Liver (tissue), 9 donors: ENCODE measurements around the gene TMEM86B. TPM values are rescaled to one million over a fixed set of nuclear protein-coding genes. Genes with fewer than 3 reads are reported as not detected.

Experiments
- DNase-seq: peaks from one replicate; pipeline ENCODE4 v3.0.0-alpha.2; 2017; ENCODE audit warnings: low spot score
- H3K27ac ChIP-seq, 2 donors: one replicate each; pipeline ENCODE4 v1.7.0; 2013; ENCODE audit warnings: inconsistent platforms in 2 of 2, low read length in 2 of 2, control low read depth in 1 of 2, low read depth in 1 of 2, mild to moderate bottlenecking in 1 of 2
- H3K27me3 ChIP-seq, 4 donors: one replicate each; pipeline versions ENCODE4 v1.6.1 to v1.7.0; 2013; ENCODE audit warnings: low read length in 3 of 4, inconsistent platforms in 1 of 4, mild to moderate bottlenecking in 1 of 4, moderate library complexity in 1 of 4; ENCODE audit not compliant: control insufficient read depth in 4 of 4, insufficient read depth in 4 of 4
- H3K36me3 ChIP-seq, 4 donors: one replicate each; pipeline versions ENCODE4 v1.6.1 to v1.7.0; 2013; ENCODE audit warnings: low read length in 3 of 4, mild to moderate bottlenecking in 3 of 4, low read depth in 1 of 4, moderate library complexity in 1 of 4; ENCODE audit not compliant: control insufficient read depth in 4 of 4, insufficient read depth in 3 of 4
- H3K4me1 ChIP-seq, 4 donors: one replicate each; pipeline versions ENCODE4 v1.6.1 to v1.7.0; 2013; ENCODE audit warnings: low read length in 3 of 4, mild to moderate bottlenecking in 3 of 4, moderate library complexity in 1 of 4; ENCODE audit not compliant: control insufficient read depth in 4 of 4, insufficient read depth in 4 of 4
- H3K4me3 ChIP-seq, 3 donors: one replicate each; pipeline versions ENCODE4 v1.6.1 to v1.7.0; 2013; ENCODE audit warnings: low read length in 3 of 3, control low read depth in 1 of 3, low read depth in 1 of 3, mild to moderate bottlenecking in 1 of 3
- H3K9ac ChIP-seq, 2 donors: one replicate each; pipeline ENCODE4 v1.7.0; 2013; ENCODE audit warnings: low read length in 2 of 2, mild to moderate bottlenecking in 2 of 2, moderate library complexity in 2 of 2, control low read depth in 1 of 2, low read depth in 1 of 2
- H3K9me3 ChIP-seq, 4 donors: one replicate each; pipeline versions ENCODE4 v1.6.1 to v1.7.0; 2013; ENCODE audit warnings: low read length in 3 of 4; ENCODE audit not compliant: control insufficient read depth in 4 of 4
- CTCF ChIP-seq: fragments of 150-350 bp; IDR thresholded peaks from 2 replicates; pipeline ENCODE4 v1.5.1; 2017; ENCODE audit warnings: improper control_type of control experiment, low read depth, low read length; ENCODE audit not compliant: missing input control
- JUND ChIP-seq, 2 donors: IDR thresholded peaks; 2 replicates each; pipeline ENCODE4 v1.6.1; 2016; ENCODE audit warnings: antibody characterized with exemption in 2 of 2
- NR2F2 ChIP-seq: IDR thresholded peaks from 2 replicates; pipeline ENCODE4 v1.6.1; 2016; ENCODE audit warnings: antibody characterized with exemption
- RAD21 ChIP-seq, 2 donors: IDR thresholded peaks; 2 replicates each; pipeline ENCODE4 v1.6.1; 2016; ENCODE audit warnings: antibody characterized with exemption in 2 of 2, mild to moderate bottlenecking in 2 of 2
- WGBS: extraction: QIAGEN DNeasy Blood & Tissue Kit; methylation state at CpG from one replicate; pipeline ENCODE4 v1.1.7; 2013; 5-methylcytosine and 5-hydroxymethylcytosine counted together
- polyA plus RNA-seq, 2 donors: library from polyadenylated mRNA; stranded (reverse) in 1 of 2; unstranded in 1 of 2; fragments of 200-250 nt in 1 of 2; fragments of >200 nt in 1 of 2; fragmentation: Nextera tagmentation in 1 of 2; extraction: Ambion mirVana in 1 of 2; gene quantifications; one replicate each; pipeline versions ENCODE4 v1.2.1 to v1.2.3, GENCODE V29; 2013 to 2015
- total RNA-seq, 2 donors: library from RNA; depleted of rRNA; stranded (reverse); fragments of >200 nt; gene quantifications; one replicate each; pipeline ENCODE4 v1.2.3, GENCODE V29; 2014
- TF ChIP-seq, protein P1 (sequence below): IDR thresholded peaks from 2 replicates; pipeline ENCODE4 v1.6.1; 2016; ENCODE audit warnings: antibody characterized with exemption
- TF ChIP-seq, protein P2 (sequence below): IDR thresholded peaks from 2 replicates; pipeline ENCODE4 v1.6.1; 2016; ENCODE audit warnings: antibody characterized with exemption
- donor health status: healthy.
- donor health status: healthy.
- donor health status: healthy.
- donor health status: healthy.
- donor health status: healthy.

The TMEM86B gene
- total and polyA plus RNA-seq, 4 donors, result 4.8 to 20.1 (median 16.6) TPM

GRCh38 chr19:55246462-55247451 lies 18.2 kb upstream of the TMEM86B start:
- Histone ChIP-seq H3K36me3 (peaks cover 17 to 49% (median 30%) of the 10 kb centered on the region in 4 donors), H3K27me3 (no peaks in the 10 kb centered on the region), H3K27ac (no peak overlapping the region), H3K4me3 (no peak overlapping the region), H3K9ac (no peak overlapping the region), H3K9me3 (no peaks in the 10 kb centered on the region), H3K4me1 (peaks cover 0 to 9% (median 4%) of the 10 kb centered on the region in 4 donors)
- TF ChIP-seq, protein P1, sequence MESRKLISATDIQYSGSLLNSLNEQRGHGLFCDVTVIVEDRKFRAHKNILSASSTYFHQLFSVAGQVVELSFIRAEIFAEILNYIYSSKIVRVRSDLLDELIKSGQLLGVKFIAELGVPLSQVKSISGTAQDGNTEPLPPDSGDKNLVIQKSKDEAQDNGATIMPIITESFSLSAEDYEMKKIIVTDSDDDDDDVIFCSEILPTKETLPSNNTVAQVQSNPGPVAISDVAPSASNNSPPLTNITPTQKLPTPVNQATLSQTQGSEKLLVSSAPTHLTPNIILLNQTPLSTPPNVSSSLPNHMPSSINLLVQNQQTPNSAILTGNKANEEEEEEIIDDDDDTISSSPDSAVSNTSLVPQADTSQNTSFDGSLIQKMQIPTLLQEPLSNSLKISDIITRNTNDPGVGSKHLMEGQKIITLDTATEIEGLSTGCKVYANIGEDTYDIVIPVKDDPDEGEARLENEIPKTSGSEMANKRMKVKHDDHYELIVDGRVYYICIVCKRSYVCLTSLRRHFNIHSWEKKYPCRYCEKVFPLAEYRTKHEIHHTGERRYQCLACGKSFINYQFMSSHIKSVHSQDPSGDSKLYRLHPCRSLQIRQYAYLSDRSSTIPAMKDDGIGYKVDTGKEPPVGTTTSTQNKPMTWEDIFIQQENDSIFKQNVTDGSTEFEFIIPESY, result no peak
- TF ChIP-seq NR2F2, result no peak
- TF ChIP-seq, protein P2, sequence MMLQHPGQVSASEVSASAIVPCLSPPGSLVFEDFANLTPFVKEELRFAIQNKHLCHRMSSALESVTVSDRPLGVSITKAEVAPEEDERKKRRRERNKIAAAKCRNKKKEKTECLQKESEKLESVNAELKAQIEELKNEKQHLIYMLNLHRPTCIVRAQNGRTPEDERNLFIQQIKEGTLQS, result no peak
- WGBS, result 92% methylated on average over 40 of the region's 40 CpGs
- no peak for DNase-seq

GRCh38 chr19:55245236-55245904 lies 16.8 kb upstream of the TMEM86B start:
- DNase-seq, result no peak
- 96% methylated on average over 23 of the region's 23 CpGs for WGBS
- H3K4me1 ChIP-seq, result peaks cover 0 to 5% (median 1%) of the 10 kb centered on the region in 4 donors
- H3K9me3 ChIP-seq, result no peaks in the 10 kb centered on the region
- TF ChIP-seq NR2F2 (no peak), JUND (IDR thresholded peaks at IDR 0.05) (no peak), RAD21 (IDR thresholded peaks at IDR 0.05) (no peak), CTCF (no peak)
- TF ChIP-seq, protein P1, result no peak
- TF ChIP-seq, protein P2, result no peak
- H3K27me3 ChIP-seq, result no peaks in the 10 kb centered on the region
- peaks cover 25 to 61% (median 33%) of the 10 kb centered on the region in 4 donors for H3K36me3 ChIP-seq
- no peak overlapping the region for H3K27ac ChIP-seq
- no peak overlapping the region for H3K4me3 ChIP-seq
- no peak overlapping the region for H3K9ac ChIP-seq
